ENCODE data around the gene NRXN2. TPM values are rescaled to one million over a fixed set of nuclear protein-coding genes. Genes with fewer than 3 reads are reported as not detected.

Gene NRXN2
- total and polyA plus RNA-seq, 2 donors (not counting 3 experiments of a cell fraction or from before 2014, with no cell fraction given) = not detected

DNA sequence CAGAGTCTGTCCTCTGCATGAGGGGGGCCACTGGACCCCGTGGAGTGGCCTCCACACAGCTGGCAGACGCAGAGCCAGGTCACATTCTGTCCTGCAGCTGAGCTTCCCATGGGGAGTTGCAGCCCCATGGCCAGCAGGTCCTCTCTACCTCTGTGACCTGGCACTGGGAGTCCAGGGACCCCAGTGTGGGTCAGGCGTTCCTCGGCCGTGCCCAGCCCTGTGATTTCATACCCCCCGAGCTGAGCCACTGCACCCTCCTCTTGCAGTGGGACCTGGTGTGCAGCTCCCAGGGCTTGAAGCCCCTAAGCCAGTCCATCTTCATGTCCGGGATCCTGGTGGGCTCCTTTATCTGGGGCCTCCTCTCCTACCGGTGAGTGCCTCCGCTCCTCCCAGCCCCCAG lies 164.1 kb downstream of the NRXN2 start:
- Histone ChIP-seq H3K27me3 (ENCODE audit: control insufficient read depth in 2 of 2, insufficient read depth in 2 of 2, low read length in 2 of 2) (no peaks in the 10 kb centered on the region), H3K9me1 (replicated peaks; ENCODE audit: control insufficient read depth, extremely low read depth, insufficient read depth, low read length) (no peaks in the 10 kb centered on the region), H3K79me2 (ENCODE audit: control insufficient read depth, insufficient read depth, low read length) (no peaks in the 10 kb centered on the region), H3K9ac (replicated peaks; ENCODE audit: extremely low read depth, insufficient read depth, low read length) (no peak overlapping the region), H4K20me1 (replicated peaks; ENCODE audit: control insufficient read depth, extremely low read depth, insufficient read depth, low read length) (no peaks in the 10 kb centered on the region), H3K4me3 (replicated peaks in 1 of 3; ENCODE audit: insufficient read depth in 1 of 3, low read depth in 1 of 3, low read length in 3 of 3) (no peak overlapping the region), H3K4me2 (ENCODE audit: insufficient read depth, low read length) (no peak overlapping the region), H3K36me3 (ENCODE audit: control insufficient read depth in 2 of 2, extremely low read depth in 1 of 2, insufficient read depth in 2 of 2, low read length in 2 of 2) (no peaks in the 10 kb centered on the region), H3K4me1 (ENCODE audit: control insufficient read depth, extremely low read depth, insufficient read depth, low read length) (peaks cover 8% of the 10 kb centered on the region), H2AFZ (ENCODE audit: low read depth, low read length) (no peak overlapping the region), H3K27ac (ENCODE audit: insufficient read depth, low read depth, low read length) (no peak overlapping the region), H3K9me3 (replicated peaks; ENCODE audit: control insufficient read depth, insufficient read depth, low read length) (no peaks in the 10 kb centered on the region)
- intact Hi-C loops (cut with micrococcal nuclease) = no loop called here
- FAIRE-seq = no peak
- no TSS peak for BruUV-seq (replicated peaks)
- no peak for DNase-seq (ENCODE audit: low read depth, low spot score)
- dilution Hi-C loops (cut with MboI; ENCODE audit: extremely low pct_ligation_motif_present, low sequenced_read_pairs) = no loop called here
- CTCF ChIA-PET = interaction anchor here (0.9 to 2.1 kb wide), 4 partner anchors 90 to 110 kb away, joined by 3 to 8 read pairs (median 8); no protein-coding TSS in a partner anchor
- TF ChIP-seq POLR2A (IDR thresholded peaks at IDR 0.05; ENCODE audit: low read depth, low read length) (no peak), JUN (IDR thresholded peaks at IDR 0.05; ENCODE audit: borderline replicate concordance, insufficient read depth, insufficient read length, low read depth) (no peak), GATA2 (IDR thresholded peaks at IDR 0.05; ENCODE audit: insufficient read depth, insufficient read length, low read depth, low read length) (no peak), EZH2 (IDR thresholded peaks at IDR 0.05; ENCODE audit: borderline replicate concordance, low read depth, low read length, severe bottlenecking) (no peak), FOS (IDR thresholded peaks at IDR 0.05; ENCODE audit: borderline replicate concordance, insufficient read depth, low read length) (no peak), POLR2AphosphoS5 (IDR thresholded peaks at IDR 0.05; ENCODE audit: insufficient read depth, low read depth, low read length) (no peak), MYC (IDR thresholded peaks at IDR 0.05; ENCODE audit: low read depth, low read length) (no peak)
- TF ChIP-seq, protein P1, sequence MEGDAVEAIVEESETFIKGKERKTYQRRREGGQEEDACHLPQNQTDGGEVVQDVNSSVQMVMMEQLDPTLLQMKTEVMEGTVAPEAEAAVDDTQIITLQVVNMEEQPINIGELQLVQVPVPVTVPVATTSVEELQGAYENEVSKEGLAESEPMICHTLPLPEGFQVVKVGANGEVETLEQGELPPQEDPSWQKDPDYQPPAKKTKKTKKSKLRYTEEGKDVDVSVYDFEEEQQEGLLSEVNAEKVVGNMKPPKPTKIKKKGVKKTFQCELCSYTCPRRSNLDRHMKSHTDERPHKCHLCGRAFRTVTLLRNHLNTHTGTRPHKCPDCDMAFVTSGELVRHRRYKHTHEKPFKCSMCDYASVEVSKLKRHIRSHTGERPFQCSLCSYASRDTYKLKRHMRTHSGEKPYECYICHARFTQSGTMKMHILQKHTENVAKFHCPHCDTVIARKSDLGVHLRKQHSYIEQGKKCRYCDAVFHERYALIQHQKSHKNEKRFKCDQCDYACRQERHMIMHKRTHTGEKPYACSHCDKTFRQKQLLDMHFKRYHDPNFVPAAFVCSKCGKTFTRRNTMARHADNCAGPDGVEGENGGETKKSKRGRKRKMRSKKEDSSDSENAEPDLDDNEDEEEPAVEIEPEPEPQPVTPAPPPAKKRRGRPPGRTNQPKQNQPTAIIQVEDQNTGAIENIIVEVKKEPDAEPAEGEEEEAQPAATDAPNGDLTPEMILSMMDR (IDR thresholded peaks at IDR 0.05; ENCODE audit: extremely low read depth in 1 of 2, insufficient read depth in 1 of 2, low read depth in 1 of 2, low read length in 2 of 2) = no peak
- TF ChIP-seq, protein P2, sequence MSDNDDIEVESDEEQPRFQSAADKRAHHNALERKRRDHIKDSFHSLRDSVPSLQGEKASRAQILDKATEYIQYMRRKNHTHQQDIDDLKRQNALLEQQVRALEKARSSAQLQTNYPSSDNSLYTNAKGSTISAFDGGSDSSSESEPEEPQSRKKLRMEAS (IDR thresholded peaks at IDR 0.05; ENCODE audit: insufficient read depth, insufficient read length) = no peak
- POLR2A ChIA-PET = no interaction called here

All from endothelial cell of umbilical vein (primary cell).